ENCODE measurements around the gene ECHS1. TPM values are rescaled to one million over a fixed set of nuclear protein-coding genes. Genes with fewer than 3 reads are reported as not detected.

The ECHS1 gene
- total RNA-seq, 1 donor from 2014 or later, result 106 TPM

GRCh38 chr10:133411523-133412380 lies 38.6 kb upstream of the ECHS1 start:
- no peak for DNase-seq (ENCODE audit: extremely low spot score, unreplicated experiment)

GRCh38 chr10:133405844-133406527 lies 32.8 kb upstream of the ECHS1 start:
- Mint-ChIP-seq H3K36me3 (peaks cover 74% of the 10 kb centered on the region), H3K4me1 (ENCODE audit: unreplicated experiment) (peaks cover 5% of the 10 kb centered on the region), H3K4me3 (no peak overlapping the region), H3K27me3 (no peaks in the 10 kb centered on the region), H3K9me3 (no peaks in the 10 kb centered on the region), H3K27ac (no peak overlapping the region)
- DNase-seq (ENCODE audit: extremely low spot score, unreplicated experiment), result no peak
- TF ChIP-seq, protein P1, sequence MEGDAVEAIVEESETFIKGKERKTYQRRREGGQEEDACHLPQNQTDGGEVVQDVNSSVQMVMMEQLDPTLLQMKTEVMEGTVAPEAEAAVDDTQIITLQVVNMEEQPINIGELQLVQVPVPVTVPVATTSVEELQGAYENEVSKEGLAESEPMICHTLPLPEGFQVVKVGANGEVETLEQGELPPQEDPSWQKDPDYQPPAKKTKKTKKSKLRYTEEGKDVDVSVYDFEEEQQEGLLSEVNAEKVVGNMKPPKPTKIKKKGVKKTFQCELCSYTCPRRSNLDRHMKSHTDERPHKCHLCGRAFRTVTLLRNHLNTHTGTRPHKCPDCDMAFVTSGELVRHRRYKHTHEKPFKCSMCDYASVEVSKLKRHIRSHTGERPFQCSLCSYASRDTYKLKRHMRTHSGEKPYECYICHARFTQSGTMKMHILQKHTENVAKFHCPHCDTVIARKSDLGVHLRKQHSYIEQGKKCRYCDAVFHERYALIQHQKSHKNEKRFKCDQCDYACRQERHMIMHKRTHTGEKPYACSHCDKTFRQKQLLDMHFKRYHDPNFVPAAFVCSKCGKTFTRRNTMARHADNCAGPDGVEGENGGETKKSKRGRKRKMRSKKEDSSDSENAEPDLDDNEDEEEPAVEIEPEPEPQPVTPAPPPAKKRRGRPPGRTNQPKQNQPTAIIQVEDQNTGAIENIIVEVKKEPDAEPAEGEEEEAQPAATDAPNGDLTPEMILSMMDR (conservative IDR thresholded peaks at IDR 0.05), result no peak

More at GRCh38 chr10:133411523-133412380, 38.6 kb upstream of the ECHS1 start:
- H3K27me3 Mint-ChIP-seq, result no peaks in the 10 kb centered on the region
- no peak overlapping the region for H3K4me3 Mint-ChIP-seq
- peaks cover 79% of the 10 kb centered on the region for H3K36me3 Mint-ChIP-seq
- H3K9me3 Mint-ChIP-seq, result peaks cover 22% of the 10 kb centered on the region
- no peaks in the 10 kb centered on the region for H3K4me1 Mint-ChIP-seq (ENCODE audit: unreplicated experiment)
- TF ChIP-seq, protein P1 (conservative IDR thresholded peaks at IDR 0.05), result no peak
- H3K27ac Mint-ChIP-seq, result no peak overlapping the region

- H3K36me3 Mint-ChIP-seq, result peaks cover 67% of the 10 kb centered on the region
- no peak overlapping the region for H3K4me3 Mint-ChIP-seq
- no peaks in the 10 kb centered on the region for H3K9me3 Mint-ChIP-seq
- TF ChIP-seq, protein P1 (conservative IDR thresholded peaks at IDR 0.05), result no peak
- H3K27me3 Mint-ChIP-seq, result no peaks in the 10 kb centered on the region
- peaks cover 5% of the 10 kb centered on the region for H3K4me1 Mint-ChIP-seq (ENCODE audit: unreplicated experiment)
- no peak for DNase-seq (ENCODE audit: extremely low spot score, unreplicated experiment)
- no peak overlapping the region for H3K27ac Mint-ChIP-seq
These were observed 32.1 kb upstream of the ECHS1 start for GRCh38 chr10:133405272-133405671.

DNA sequence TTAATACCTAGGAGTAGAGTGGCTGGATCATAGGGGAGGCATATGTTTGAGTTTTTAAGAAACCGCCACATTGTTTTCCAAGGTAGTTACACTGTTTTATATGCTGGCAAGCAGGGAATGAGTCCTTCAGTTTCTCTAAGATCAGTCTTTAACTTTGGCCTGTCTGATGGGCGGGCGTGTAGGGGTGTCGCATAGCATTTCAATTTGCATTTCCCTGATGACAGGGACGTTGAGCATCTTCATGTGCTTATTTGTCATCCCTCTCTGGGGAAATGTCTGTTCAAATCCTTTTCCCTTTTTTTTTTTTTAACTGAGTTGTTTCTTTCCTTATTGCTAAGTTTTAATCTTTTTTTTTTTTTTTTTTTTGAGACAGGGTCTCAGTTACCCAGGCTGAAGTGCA lies 30.6 kb upstream of the ECHS1 start:
- Mint-ChIP-seq H3K27ac (no peak overlapping the region), H3K9me3 (no peaks in the 10 kb centered on the region), H3K36me3 (peaks cover 54% of the 10 kb centered on the region), H3K27me3 (no peaks in the 10 kb centered on the region), H3K4me3 (no peak overlapping the region), H3K4me1 (ENCODE audit: unreplicated experiment) (peaks cover 5% of the 10 kb centered on the region)
- DNase-seq (ENCODE audit: extremely low spot score, unreplicated experiment), result no peak
- TF ChIP-seq, protein P1 (conservative IDR thresholded peaks at IDR 0.05), result no peak

DNA sequence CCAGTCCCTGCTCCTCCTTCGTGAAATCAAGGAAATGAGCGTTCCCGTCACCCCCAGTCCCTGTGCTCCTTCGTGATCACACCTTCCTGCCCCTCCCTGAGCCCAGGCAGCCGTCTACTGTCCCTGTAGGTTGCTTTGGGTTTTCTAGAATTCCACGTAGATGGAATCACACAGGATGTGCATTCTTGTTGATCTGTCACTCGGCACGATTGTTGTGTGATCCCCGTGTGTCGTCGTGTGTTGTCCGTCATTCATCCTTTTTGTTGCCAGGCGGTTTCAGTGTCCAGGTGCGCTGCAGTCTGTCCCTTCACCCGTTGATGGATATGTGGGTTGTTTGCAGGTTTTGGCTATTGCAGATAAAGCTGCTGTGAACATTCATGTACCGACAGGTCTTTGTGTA lies 30.2 kb upstream of the ECHS1 start:
- DNase-seq (ENCODE audit: extremely low spot score, unreplicated experiment), result peak; percentile 39
- no peaks in the 10 kb centered on the region for H3K27me3 Mint-ChIP-seq
- H3K9me3 Mint-ChIP-seq, result no peaks in the 10 kb centered on the region
- H3K27ac Mint-ChIP-seq, result no peak overlapping the region
- H3K4me3 Mint-ChIP-seq, result no peak overlapping the region
- TF ChIP-seq, protein P1 (conservative IDR thresholded peaks at IDR 0.05), result no peak
- peaks cover 49% of the 10 kb centered on the region for H3K36me3 Mint-ChIP-seq
- H3K4me1 Mint-ChIP-seq (ENCODE audit: unreplicated experiment), result peaks cover 5% of the 10 kb centered on the region
